Kidney (tissue), 14 donors: ENCODE data around the gene CCT7. TPM values are rescaled to one million over a fixed set of nuclear protein-coding genes. Genes with fewer than 3 reads are reported as not detected.

Source experiments
- DNase-seq, 5 donors: peaks; one replicate each; pipeline ENCODE4 v3.0.0-alpha.2; 2013 to 2020
- FAIRE-seq: peaks from 2 replicates; lab custom pipeline; 2012; peaks lifted over from hg19 to GRCh38; lab: Jason Lieb, UNC
- H3K27ac ChIP-seq, 2 donors: one replicate each; pipeline ENCODE4 v1.7.0; 2013; ENCODE audit warnings: low read depth in 2 of 2, low read length in 2 of 2, inconsistent platforms in 1 of 2
- H3K27me3 ChIP-seq: one replicate; pipeline ENCODE4 v1.7.1; 2013; ENCODE audit warnings: low read length, inconsistent platforms; ENCODE audit not compliant: control insufficient read depth, insufficient read depth
- H3K36me3 ChIP-seq, 3 donors: one replicate each; pipeline versions ENCODE4 v1.7.0 to v1.7.1; 2013; ENCODE audit warnings: low read length in 3 of 3, control low read depth in 1 of 3, inconsistent platforms in 1 of 3; ENCODE audit not compliant: insufficient read depth in 3 of 3, control insufficient read depth in 2 of 3
- H3K4me1 ChIP-seq, 3 donors: one replicate each; pipeline versions ENCODE4 v1.7.0 to v1.7.1; 2013; ENCODE audit warnings: low read length in 3 of 3, inconsistent platforms in 1 of 3, low read depth in 1 of 3; ENCODE audit not compliant: control insufficient read depth in 2 of 3, insufficient read depth in 2 of 3
- H3K4me3 ChIP-seq, 3 donors: one replicate each; pipeline versions ENCODE4 v1.7.0 to v1.8.1; 2013; ENCODE audit warnings: low read length in 3 of 3, control low read depth in 1 of 3, inconsistent platforms in 1 of 3
- H3K9ac ChIP-seq, 3 donors: one replicate each; pipeline versions ENCODE4 v1.7.0 to v1.7.1; 2013; ENCODE audit warnings: low read length in 3 of 3, control low read depth in 1 of 3, inconsistent platforms in 1 of 3
- H3K9me3 ChIP-seq, 3 donors: one replicate each; pipeline versions ENCODE4 v1.7.0 to v1.7.1; 2013; ENCODE audit warnings: low read length in 3 of 3, control low read depth in 1 of 3, inconsistent platforms in 1 of 3; ENCODE audit not compliant: control insufficient read depth in 2 of 3, insufficient read depth in 1 of 3
- CTCF ChIP-seq: IDR thresholded peaks from 3 replicates; pipeline ENCODE4 v1.5.1; 2012; ENCODE audit warnings: mild to moderate bottlenecking, moderate library complexity, borderline replicate concordance; ENCODE audit not compliant: insufficient read depth; ENCODE audit errors: extremely low read depth
- intact Hi-C: fragments of 100-400 bp; cut with DNase I; formaldehyde crosslinking; loops from one replicate; pipeline ENCODE4 v1.11.1; 2022
- polyA plus RNA-seq: library from polyadenylated mRNA; stranded (reverse); fragments of 350-450 nt; fragmentation: Illumina TruSeq; extraction: RNeasy Lipid Tissue Mini Kit (QIAGEN cat#74804); gene quantifications from one replicate; pipeline ENCODE4 v1.2.3, GENCODE V29; 2014; ENCODE audit warnings: low read depth, low replicate concordance; ENCODE audit not compliant: insufficient read depth
- total RNA-seq: library from RNA; stranded (reverse); fragmentation: NEBNext Ultra II Directional; extraction: Animal tissue kit (Norgen Biotek cat#: 25700); gene quantifications from one replicate; pipeline ENCODE4 v1.2.1, GENCODE V29; 2021
- donor health status: control.
- donor health status: control.
- donor health status: control.
- donor health status: control.
- donor health status: control.
- donor health status: DM: yes; HTN: yes; CAD: no.
- donor health status: Normal renal cell carcinoma (clear cell type).

The CCT7 gene
- total and polyA plus RNA-seq, 2 donors from 2014 or later, result 164 to 173 TPM

- no peak for TF ChIP-seq CTCF
- intact Hi-C loops, result no loop called here
- H3K36me3 ChIP-seq, result no peaks in the 10 kb centered on the region
- peaks cover under 1% of the 10 kb centered on the region for H3K27me3 ChIP-seq
- no peak overlapping the region for H3K4me3 ChIP-seq
- DNase-seq (no peak), FAIRE-seq (no peak)
- H3K9me3 ChIP-seq, result no peaks in the 10 kb centered on the region
- H3K9ac ChIP-seq, result no peak overlapping the region
- peaks cover 0 to 4% (median 0%) of the 10 kb centered on the region in 3 donors for H3K4me1 ChIP-seq
- H3K27ac ChIP-seq, result no peak overlapping the region
Measured at GRCh38 chr2:73279852-73280251, 45.7 kb downstream of the CCT7 start.

- no peaks in the 10 kb centered on the region for H3K9me3 ChIP-seq
- H3K27me3 ChIP-seq, result peaks cover 7% of the 10 kb centered on the region
- H3K36me3 ChIP-seq, result no peaks in the 10 kb centered on the region
- no peak for FAIRE-seq
- no peak overlapping the region for H3K4me3 ChIP-seq
- no peak for TF ChIP-seq CTCF
- no peak overlapping the region for H3K27ac ChIP-seq
- H3K4me1 ChIP-seq, result peaks cover 0 to 8% (median 0%) of the 10 kb centered on the region in 3 donors
- no peak for DNase-seq
- no peak overlapping the region for H3K9ac ChIP-seq
- intact Hi-C loops, result no loop called here
Measured at GRCh38 chr2:73281244-73281643, 47.1 kb downstream of the CCT7 start.

GRCh38 chr2:73282924-73283544, 48.9 kb downstream of the CCT7 start:
- H3K9me3 ChIP-seq, result no peaks in the 10 kb centered on the region
- no peak for FAIRE-seq
- H3K9ac ChIP-seq, result no peak overlapping the region
- no peak overlapping the region for H3K4me3 ChIP-seq
- intact Hi-C loops, result no loop called here
- H3K27ac ChIP-seq, result no peak overlapping the region
- no peak for DNase-seq
- TF ChIP-seq CTCF, result no peak
- H3K36me3 ChIP-seq, result no peaks in the 10 kb centered on the region
- H3K27me3 ChIP-seq, result peaks cover 7% of the 10 kb centered on the region
- H3K4me1 ChIP-seq, result peaks cover 0 to 8% (median 0%) of the 10 kb centered on the region in 3 donors
